ENCODE measurements around the gene TTC16. TPM values are rescaled to one million over a fixed set of nuclear protein-coding genes. Genes with fewer than 3 reads are reported as not detected.

TTC16 gene, protein sequence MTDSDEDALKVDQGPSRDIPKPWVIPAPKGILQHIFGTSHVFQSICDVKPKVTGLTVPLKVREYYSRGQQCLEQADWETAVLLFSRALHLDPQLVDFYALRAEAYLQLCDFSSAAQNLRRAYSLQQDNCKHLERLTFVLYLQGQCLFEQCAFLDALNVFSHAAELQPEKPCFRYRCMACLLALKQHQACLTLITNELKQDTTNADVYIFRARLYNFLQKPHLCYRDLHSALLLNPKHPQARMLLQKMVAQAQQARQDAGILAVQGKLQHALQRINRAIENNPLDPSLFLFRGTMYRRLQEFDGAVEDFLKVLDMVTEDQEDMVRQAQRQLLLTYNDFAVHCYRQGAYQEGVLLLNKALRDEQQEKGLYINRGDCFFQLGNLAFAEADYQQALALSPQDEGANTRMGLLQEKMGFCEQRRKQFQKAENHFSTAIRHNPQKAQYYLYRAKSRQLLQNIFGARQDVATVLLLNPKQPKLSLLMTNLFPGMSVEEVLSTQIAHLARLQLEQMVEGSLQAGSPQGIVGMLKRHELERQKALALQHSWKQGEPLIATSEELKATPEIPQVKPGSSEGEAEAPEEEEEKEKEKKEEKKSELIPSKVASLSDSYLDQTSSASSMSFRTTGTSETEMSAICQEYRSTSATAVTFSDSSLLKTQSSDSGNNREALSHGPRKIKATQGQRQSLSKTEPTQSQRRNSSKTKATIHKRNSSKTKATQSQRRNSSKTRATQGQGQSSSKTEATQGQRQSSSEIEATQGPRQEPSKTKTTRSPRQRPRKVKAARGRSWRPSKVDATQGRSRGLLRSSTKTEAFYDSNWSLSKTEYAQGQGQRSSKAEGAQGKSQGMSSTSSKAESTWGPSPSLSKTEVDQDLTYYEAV
- 1 to 10 TPM; 2.9 to 4.3 TPM for total RNA-seq

DNA sequence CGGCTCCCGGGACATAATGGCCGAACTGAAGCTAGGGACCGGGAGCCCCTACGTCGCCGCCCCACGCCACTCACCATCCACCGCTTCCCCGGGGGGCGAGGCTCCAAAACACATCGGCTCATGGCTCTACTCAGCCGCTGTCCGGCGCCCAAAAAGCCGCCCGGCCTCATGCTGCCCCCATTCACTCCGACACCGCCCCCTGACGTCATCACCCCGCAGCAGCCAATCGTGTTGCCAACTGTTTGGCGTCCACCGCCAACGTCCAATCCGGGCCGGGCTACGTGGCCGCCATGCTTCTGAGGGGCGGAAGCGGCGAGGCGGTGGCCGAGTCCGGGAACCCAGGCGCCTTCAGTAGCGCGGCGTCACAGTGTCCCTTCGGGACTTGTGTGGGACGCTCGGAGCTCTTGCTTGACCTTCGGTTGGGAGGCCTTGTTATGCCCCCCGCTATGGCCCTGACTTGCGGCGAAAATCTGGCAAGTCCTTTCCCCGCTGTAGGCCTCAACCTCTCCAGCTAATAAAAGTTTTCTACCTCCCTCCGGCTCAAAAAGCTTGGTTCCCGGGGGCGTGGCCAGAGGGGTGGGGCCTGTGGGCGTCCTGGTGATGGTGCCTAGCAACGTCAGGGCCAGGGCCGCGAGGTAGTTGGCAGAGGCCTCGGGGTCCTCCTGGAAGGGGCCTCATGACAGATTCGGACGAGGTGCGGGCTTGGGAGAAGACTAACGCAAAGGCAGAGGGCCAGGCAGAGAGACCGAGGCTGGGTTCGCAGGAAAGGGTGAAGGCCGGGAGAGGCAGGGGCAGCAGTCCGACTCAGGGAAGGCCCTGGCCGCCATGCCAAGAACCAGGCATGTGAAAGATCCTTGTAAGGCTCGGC lies at the start of gene TTC16, which contains the start of gene PTRH1:
TTC16 (plus strand) TSS at position 610 of the 868 bp plus-strand sequence; CDS start at position 677, 67 bp downstream.
PTRH1 (minus strand) TSS at position 194 of the 868 bp plus-strand sequence; CDS start at position 170, 24 bp downstream.

DNA sequence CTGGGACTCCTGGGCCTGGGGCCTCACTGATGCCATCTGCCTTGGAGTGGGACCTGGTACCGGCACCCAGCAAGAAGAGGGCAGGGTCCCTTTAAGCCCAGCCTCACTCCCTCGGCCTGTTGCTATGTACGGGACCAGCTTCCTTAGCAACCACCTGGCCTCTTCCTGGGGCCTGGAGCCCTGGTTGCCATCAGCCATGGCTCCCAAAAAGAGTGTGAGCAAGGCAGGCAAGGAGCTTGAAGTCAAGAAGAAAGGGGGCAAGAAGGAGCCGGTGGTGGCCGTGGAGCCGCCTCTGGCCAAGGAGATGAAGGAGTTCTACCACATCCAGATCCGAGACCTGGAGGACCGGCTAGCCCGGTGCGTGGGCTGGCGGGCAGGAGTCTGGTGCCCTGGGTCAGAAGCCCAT lies 9.0 kb upstream of the TTC16 start, which contains the start of gene CFAP157:
CFAP157 (plus strand) TSS at position 153 of the 406 bp plus-strand sequence; CDS start at position 197, 44 bp downstream.

DNA sequence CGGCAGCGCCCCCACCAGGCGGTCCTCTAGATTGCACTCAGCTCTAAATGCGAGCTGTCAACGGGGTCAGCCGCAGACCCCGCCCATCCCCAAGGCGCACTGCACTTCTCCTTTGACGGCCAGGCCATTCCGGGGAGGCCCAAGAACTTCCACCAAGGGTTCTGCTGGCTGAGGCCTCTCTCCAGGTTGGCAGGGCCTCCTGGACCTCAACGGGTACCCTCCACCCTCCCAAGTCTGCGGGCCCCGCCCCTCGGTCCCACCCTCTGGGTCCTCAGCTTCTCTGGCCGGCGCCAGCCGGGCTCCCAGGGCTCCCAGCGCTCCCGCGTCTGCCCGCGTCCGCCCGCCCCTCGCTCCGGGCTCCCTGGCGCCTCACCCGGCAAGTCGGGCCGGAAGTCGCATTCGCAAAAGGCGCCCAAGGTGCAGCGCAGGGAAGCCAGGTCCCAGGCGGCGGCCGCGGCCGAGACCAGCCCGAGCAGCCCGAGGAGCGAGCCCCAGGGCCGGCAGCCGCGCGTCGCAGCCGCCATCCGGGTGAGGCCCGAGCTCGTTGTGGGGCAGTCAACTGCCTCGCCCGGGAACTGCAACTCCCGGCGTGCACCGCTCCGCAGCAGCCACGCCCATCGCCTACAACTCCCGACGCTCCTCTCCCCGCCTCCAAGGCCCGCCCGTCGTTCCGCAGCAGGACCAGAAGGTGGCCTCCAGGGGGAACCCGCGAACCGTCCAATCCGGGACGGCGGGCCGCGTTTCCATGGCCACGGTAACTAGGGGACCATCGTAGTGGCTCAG lies 19.1 kb downstream of the TTC16 start, which contains the start of gene TOR2A:
TOR2A (minus strand) TSS at position 548 of the 783 bp plus-strand sequence; CDS start at position 524, 24 bp downstream.

DNA sequence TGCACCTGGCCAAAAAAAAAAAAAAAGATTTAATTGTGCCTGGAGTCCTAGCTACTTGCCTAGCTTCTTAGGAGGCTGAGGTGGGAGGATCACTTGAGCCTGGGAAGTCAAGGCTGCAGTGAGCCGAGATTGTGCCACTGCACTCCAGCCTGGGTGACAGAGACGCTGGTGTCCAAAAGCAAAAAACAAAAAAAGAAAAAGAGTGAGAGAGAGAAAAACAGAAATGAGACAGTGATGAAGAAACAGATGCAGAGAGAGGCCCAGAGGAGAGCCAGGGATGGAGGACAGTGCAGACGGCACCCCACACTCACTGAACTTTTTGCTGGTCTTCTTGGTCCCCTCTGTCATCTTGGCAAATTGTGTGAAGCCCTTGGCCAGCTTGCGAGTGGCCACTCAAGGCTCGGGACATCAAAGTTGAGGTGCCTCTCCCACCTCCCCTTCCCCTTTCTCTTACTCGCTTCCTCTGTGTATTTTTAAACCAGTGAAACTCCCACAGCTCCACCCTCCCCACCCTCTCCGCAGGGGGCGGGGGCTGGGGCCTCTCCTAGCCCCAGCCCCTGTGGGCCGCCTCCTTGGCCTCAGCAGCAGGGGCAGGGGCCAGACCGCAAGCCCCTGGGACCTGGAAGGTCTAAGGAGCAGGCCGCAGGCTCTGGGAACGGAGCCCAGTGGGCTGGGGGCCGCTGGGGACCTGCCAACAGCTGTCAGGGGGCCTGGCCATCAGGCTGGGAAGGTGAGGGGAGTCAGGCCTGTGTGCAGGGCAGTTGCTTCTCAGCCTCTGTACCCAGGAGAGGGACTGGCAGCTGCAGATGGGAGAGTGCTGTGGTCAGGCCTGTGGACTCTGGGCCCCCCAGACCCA lies 62.6 kb downstream of the TTC16 start, which contains the start of gene SH2D3C:
SH2D3C (minus strand) TSS at position 387 of the 856 bp plus-strand sequence; CDS start at position 348, 39 bp downstream.

Other genes with a start within 250 kb of the TTC16 start
- gene STXBP1, start 103.8 kb upstream of the TTC16 start, total RNA-seq, result 10 to 100 TPM; 21.3 to 23.1 TPM
- under 1 TPM in 1 of 2 experiments, not detected in 1; 0.40 TPM for gene CFAP157, start 9.1 kb upstream of the TTC16 start, total RNA-seq
- 1 to 10 TPM; 8.3 to 9.0 TPM for gene PTRH1, start 416 bp upstream of the TTC16 start, total RNA-seq
- 10 to 100 TPM; 18.4 to 20.1 TPM for gene TOR2A, start 19.2 kb downstream of the TTC16 start, total RNA-seq
- gene SH2D3C, start 62.6 kb downstream of the TTC16 start, total RNA-seq, result 10 to 100 TPM; 70.4 to 70.6 TPM
- gene CDK9, start 70.0 kb downstream of the TTC16 start, total RNA-seq, result 100 to 1,000 TPM in 1 of 2 experiments, 10 to 100 TPM in 1; 95.2 to 102 TPM
- 10 to 100 TPM; 73.4 to 77.3 TPM for gene FPGS, start 86.8 kb downstream of the TTC16 start, total RNA-seq
- 10 to 100 TPM; 18.3 TPM for gene ENG, start 138.6 kb downstream of the TTC16 start, total RNA-seq
- 10 to 100 TPM; 65.7 to 83.0 TPM for gene AK1, start 161.6 kb downstream of the TTC16 start, total RNA-seq
- 100 to 1,000 TPM; 119 to 129 TPM for gene ST6GALNAC6, start 183.5 kb downstream of the TTC16 start, total RNA-seq
- gene ST6GALNAC4, start 201.0 kb downstream of the TTC16 start, total RNA-seq, result 10 to 100 TPM; 29.6 to 32.1 TPM
- 1 to 10 TPM; 1.0 to 1.2 TPM for gene PIP5KL1, start 214.7 kb downstream of the TTC16 start, total RNA-seq
- gene DPM2, start 221.8 kb downstream of the TTC16 start, total RNA-seq, result 10 to 100 TPM; 59.0 to 60.3 TPM